GM21360 (cell line): ENCODE measurements around the gene SH3TC1.

ENCODE experiments used
- ATAC-seq: cut with Tn5 transposase; IDR thresholded peaks from one replicate; pipeline ENCODE4 v1.9.1; 2021; ENCODE audit warnings: mild to moderate bottlenecking, moderate library complexity; ENCODE audit not compliant: unreplicated experiment

SH3TC1 gene

DNA sequence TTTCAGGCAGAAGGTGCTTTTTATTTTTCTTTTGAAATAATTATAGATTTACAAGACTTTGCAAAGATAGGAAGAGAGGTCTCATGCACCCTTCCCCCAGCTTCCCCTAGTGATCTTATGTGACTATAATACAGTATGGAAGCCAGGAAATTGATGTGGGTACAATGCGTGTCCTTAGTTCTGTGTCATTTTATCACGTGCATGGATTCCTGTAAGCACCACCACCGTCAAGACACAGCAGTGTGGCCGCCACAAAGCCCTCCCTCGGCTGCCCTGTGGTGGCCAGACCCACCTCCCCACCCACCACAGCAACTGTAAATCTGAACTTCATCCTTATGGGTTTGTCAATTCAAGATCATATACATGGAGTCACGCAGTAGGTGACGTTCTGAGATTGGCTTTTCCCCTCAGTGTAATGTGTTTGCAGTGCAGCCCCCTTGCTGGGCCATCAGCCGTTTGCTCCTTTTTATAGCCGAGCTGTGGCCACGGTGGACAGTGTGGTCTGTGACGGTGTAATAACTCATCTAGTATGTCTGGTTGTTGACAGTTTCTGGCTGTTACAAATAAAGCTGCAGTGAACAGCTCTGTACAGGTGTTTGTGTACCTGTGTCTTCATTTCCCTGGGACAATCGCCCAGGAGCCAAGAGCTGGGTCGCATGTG is 59.6 kb downstream of the SH3TC1 start:
- ATAC-seq: no peak

GRCh38 chr4:8259743-8260430 is 60.8 kb downstream of the SH3TC1 start:
- no peak for ATAC-seq

GRCh38 chr4:8260656-8261111 is 61.6 kb downstream of the SH3TC1 start:
- ATAC-seq: no peak

DNA sequence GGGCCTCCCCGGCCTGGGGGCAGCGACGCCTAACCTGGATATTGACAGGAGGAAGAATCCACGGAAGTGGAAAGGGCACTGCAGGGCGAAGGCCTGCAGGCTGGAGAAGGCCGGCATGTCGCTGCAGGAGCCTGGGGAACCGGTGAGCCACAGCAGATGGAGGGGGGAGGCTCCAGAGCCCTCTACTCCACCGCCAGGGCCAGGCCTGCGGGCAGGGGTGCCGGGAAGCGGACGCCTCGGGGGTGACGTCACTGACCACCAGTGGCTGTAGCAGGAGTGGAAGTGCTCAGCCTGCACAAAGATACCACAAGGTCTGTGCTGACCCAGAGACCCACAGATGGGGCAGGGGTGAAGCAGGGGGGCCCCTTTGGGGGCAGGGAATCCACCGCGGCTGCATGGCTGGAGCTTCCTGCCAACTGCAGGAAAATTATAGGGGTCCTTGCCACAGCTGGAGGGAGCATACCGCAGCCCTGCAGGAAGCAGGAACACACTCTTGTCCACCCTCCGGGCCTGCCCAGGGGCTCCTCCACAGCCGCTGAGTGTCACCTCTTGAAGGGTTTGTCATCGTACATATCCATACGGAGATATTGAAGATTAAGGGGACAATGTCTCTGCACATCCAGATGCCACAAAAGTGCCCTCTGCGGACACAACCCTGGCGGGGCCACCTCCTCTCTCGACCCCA is 62.9 kb downstream of the SH3TC1 start:
- no peak for ATAC-seq

- no peak for ATAC-seq
Measured at GRCh38 chr4:8262637-8263322, 63.7 kb downstream of the SH3TC1 start.

GRCh38 chr4:8263397-8263796 is 64.3 kb downstream of the SH3TC1 start:
- no peak for ATAC-seq

DNA sequence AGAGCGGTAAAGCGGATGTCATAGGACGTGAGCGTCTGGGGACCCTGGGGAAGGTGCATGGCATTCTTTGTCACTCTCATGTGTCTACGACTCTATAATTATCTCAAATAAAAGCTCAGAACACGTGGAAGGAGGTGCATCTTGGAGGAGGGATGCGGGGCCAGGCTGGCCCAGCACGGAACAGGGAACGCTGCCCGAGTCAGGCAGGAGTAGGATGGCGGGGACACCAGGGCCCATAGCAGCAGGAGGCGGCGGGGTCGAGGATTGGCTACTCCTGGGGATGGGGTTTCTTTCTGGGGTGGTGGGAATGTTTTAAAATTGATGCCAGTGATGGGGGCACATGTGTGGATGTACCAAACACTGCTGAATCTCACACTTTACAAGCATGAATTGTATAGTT is 65.0 kb downstream of the SH3TC1 start:
- no peak for ATAC-seq

DNA sequence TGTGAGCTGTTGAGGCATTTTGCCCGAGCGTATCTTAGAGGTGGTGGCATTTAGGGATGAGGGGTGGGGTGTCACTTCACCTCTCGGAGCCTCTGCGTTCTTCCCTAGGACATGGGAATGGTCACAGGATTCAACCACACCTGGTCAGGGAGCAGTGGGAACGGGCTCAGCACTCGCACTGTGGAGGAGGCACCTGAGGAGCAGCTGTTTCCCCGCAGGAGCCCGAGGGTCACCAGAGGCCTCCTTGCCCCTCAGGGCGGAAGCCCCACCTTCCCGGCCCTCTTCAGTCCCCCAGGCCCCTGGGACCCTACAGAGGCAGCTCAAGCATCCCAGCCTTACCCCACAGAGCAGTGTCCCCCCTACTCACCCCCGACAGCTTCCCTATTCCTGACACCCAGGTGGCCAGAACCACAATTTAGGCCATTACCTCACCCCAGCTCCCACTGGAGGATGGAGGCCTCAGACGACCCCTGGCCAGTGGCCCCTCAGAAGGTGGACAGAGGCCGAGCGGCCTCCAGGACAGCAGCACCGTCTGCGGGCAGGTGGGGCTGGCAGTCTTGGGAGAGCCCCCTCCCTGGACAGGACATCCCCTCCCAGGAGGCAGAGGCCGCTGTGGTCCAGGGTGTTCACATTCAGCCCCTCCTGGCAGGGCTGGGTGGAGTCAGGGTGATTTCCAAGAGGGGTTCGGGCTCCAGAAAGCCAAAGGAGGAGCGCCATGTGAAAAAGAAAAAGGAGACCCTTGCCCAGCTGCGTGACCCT is 66.3 kb downstream of the SH3TC1 start:
- no peak for ATAC-seq

GRCh38 chr4:8266088-8266487 is 67.0 kb downstream of the SH3TC1 start:
- ATAC-seq: no peak

DNA sequence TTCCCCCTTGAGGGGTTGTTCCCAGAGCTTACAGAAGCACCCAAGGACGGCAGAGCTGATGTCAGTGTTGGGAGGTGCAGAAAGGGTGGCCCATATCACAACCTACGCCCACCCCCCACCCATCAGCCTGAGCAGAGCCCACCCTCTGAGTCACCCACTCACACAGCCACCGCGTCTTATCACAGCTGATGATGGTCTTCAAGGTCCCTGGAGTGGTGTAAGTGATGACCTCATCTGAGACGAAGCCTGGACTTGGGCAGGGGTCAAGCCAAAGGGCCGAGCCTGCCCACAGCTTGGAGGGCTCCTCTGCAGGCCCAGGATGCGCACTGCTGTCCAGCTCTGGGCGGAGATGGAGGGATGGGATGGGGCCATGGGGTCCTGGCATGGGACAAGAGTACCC is 67.4 kb downstream of the SH3TC1 start:
- no peak for ATAC-seq

DNA sequence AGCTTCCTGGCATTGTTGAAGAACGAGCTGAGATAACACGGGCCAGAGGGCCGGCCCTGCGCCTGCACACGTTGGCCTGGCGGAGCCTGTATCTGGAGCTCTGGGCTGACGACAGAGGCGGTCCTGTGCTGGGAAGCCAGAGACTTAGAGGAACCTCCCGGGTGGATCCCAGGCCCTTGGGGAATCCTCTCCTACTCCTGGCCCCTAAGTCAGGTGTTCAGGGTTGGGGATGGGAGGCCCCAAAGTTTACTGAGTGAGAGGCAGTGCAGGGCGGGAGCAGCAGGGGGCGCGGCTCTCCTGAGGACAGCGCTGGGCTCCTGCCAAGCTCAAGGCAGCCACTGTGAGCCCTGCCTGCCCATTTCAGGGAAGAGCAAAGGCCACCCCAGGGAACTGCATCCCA is 68.0 kb downstream of the SH3TC1 start:
- no peak for ATAC-seq

DNA sequence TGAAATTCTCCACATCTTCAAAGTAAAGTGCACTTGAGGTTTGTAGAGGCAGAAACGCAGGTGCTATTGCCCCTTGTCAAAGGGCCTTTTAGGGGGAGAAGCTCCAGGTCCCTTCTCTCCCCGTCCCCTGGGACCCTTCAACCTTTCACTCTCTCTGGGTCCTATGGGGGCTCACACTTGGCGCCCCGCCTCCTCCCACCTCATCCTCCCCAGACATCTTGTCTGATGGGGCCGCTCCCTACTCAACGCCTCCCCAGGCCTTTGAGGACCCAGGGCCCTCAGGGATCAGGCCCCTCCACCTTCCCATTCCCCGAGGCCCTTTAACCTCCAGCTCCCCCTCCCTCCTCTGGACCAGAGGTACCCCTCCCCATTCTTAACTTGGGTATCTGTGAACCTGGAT is 69.1 kb downstream of the SH3TC1 start:
- no peak for ATAC-seq

DNA sequence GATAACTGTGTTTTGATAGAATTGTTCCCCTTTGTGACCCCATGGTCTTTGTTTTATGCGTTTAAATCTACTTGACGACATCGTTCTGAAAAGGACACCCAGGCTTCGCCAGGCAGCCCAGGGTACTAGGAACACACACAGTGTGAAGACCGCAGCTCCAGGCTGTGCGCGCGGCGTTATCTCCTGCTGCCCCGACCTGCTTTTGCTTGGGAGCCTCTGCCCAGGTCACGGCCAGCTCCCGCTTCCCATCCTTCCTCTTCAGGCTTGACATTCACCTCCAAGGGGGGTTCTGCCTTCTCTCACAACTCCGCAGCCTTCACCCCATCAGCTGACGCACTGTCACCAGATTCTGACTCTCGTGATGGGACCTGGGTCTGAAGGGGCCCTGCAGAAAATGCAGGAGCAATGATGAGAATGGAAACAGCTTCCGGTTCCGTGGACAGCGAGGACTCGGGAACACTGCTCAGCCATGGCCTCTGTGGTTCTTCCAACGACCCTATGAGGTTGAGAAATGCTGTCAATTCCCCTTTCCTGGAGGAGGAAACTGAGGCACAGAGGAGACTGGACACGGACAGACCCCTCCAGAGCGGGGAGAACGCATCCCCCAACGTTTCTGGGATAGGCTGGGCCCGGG is 69.9 kb downstream of the SH3TC1 start:
- no peak for ATAC-seq

GRCh38 chr4:8269535-8270417 is 70.7 kb downstream of the SH3TC1 start, which contains the start of gene HTRA3:
Gene HTRA3 (plus strand): TSS chr4:8269754. CDS start chr4:8269969, 215 bp downstream.
- no peak for ATAC-seq

DNA sequence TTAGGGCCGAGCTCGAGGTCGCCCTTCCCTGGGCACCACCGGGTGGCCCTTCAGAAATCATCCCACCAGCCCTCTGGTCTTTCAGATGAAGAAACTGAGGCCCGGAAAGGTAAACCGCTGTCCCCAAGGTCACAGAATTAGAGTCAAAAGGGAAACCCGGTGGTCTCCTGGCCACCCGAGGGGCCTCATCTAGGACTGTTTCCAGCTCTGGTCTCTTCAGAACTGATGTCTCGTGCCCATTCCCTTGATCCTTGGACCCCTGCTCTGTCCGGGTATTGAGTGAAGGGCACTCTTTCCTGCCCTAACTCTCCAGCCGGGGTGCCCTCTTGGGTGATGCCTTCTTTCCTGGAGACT is 71.3 kb downstream of the SH3TC1 start:
- no peak for ATAC-seq

DNA sequence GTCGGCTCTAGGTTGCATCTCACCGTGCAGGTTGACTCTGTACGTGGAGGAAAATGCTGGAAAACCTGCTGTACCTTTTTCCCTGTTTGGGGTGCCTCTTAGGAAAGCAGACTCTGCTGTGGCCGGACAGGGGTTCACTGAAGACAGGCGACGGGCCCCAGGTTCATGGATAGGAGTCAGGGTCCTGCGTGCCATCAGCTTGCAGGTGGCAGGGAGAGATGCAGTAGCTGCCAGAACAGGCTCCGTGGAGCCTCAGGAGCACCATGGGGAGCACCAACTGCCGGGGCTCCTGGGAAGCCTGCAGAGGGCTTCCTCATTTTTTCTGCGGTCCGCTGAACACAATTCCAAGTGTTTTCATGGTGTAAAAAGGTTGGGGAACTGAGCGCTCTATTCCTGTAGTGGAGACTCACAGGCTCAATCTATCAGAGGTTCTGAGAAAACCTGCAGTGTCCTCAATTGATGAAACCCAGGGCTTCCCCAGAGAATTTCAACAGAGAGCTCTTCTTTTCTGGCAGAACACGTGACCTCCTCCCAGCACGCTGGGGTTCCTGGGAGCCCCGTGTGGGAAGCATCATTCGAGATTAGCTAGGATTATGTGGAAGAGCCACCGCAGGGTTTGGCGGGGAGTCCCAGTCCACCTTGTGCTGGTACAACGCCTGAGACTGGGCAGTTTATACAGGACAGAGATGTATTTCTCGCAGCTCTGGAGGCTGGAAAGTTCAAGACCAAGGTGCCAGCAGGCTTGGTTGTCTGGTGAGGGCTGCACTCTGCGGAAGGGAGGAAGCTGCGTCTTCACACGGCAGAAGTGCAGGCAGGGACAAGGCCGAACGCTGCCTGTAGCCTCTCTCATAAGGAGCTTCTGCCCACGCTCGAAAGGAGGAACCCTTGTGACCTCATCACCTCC is 72.1 kb downstream of the SH3TC1 start:
- no peak for ATAC-seq

- ATAC-seq: no peak
Measured at GRCh38 chr4:8271821-8272220, 72.7 kb downstream of the SH3TC1 start.
